Mononuclear cell (primary cell): Measurements from ENCODE around the gene ING1. TPM values are rescaled to one million over a fixed set of nuclear protein-coding genes. Genes with fewer than 3 reads are reported as not detected.

Experiments
- H3K27me3 ChIP-seq: 2 replicates; pipeline ENCODE4 v1.6.0; 2011; ENCODE audit warnings: low read length, control low read depth; ENCODE audit not compliant: insufficient read depth
- H3K4me1 ChIP-seq: 2 replicates; pipeline ENCODE4 v1.5.1; 2011; ENCODE audit warnings: mild to moderate bottlenecking, low read length, control low read depth; ENCODE audit not compliant: insufficient read depth
- H3K4me3 ChIP-seq: 2 replicates; pipeline ENCODE4 v1.5.1; 2011; ENCODE audit warnings: mild to moderate bottlenecking, low read length, moderate library complexity
- H3K9me3 ChIP-seq: 2 replicates; pipeline ENCODE4 v1.5.1; 2011; ENCODE audit warnings: low read depth, mild to moderate bottlenecking, control low read depth, low read length
- total RNA-seq: library from RNA; depleted of rRNA; stranded (reverse); fragments of >200 nt; gene quantifications from one replicate; pipeline ENCODE4 v1.2.3, GENCODE V29; 2012

Gene ING1
- total RNA-seq, 1 donor: 18.7 TPM

DNA sequence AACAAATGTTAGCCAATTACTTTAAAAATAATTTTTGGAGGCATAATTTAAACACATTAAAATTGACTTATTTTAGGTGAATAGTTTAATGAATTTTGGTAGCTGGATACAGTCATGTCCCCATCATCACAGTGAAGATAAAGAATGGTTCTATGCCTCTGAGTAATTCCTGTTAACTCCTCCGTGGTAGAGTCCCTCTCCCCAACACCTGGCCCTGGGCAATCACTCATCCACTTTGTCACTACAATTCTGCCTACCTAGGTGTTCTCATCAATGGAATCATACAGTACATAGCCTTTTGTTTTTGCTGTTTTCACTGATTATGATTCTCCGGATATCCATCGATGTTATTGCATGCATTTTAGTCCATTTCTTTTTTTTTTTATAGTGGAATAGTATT is 55.6 kb downstream of the ING1 start:
- Histone ChIP-seq H3K27me3 (peaks cover 3% of the 10 kb centered on the region), H3K9me3 (no peaks in the 10 kb centered on the region), H3K4me1 (no peaks in the 10 kb centered on the region)

DNA sequence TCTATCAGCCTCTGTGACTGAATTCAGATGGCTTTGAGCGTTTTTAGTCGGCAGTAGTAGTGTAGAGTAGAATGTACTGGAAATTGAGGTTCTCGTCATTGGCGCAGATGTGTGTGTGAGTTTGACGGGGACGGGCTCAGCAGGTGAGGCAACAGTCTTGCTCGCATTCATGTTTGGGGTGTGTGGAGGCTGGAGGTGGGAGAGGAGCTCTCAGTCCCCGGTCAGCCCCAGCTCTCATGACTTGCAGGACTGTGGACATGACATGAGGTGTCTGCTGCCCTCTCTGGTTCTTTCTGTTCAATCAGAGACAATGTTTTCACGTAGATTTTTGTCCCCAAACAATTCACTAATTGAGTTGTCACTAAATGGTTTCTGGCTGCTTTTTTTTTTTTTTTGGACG is 57.2 kb downstream of the ING1 start:
- Histone ChIP-seq H3K9me3 (no peaks in the 10 kb centered on the region), H3K4me3 (no peak overlapping the region)

More for the DNA sequence above, 55.6 kb downstream of the ING1 start:
- H3K4me3 ChIP-seq: no peak overlapping the region

DNA sequence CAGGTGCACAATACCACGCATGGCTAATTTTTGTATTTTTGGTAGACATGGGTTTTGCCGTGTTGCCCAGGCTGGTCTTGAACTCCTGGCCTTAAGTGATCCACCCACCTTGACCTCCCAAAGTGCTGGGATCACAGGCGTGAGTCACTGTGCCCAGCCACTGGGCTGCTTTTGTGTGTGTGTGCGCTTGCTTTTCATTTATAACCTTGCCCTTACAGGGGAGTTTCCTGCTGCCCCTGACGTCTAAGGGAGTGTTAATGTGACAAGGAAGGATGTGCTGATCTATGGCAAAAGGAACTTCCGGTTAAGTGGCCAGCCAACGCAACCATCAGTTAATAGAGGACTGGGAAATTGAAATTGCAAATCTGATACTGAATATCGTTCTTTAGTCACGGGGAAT is 57.7 kb downstream of the ING1 start:
- Histone ChIP-seq H3K27me3 (peaks cover 3% of the 10 kb centered on the region), H3K4me1 (no peaks in the 10 kb centered on the region), H3K9me3 (no peaks in the 10 kb centered on the region), H3K4me3 (no peak overlapping the region)

More for the DNA sequence above, 57.2 kb downstream of the ING1 start:
- no peaks in the 10 kb centered on the region for H3K4me1 ChIP-seq
- H3K27me3 ChIP-seq: peaks cover 3% of the 10 kb centered on the region

DNA sequence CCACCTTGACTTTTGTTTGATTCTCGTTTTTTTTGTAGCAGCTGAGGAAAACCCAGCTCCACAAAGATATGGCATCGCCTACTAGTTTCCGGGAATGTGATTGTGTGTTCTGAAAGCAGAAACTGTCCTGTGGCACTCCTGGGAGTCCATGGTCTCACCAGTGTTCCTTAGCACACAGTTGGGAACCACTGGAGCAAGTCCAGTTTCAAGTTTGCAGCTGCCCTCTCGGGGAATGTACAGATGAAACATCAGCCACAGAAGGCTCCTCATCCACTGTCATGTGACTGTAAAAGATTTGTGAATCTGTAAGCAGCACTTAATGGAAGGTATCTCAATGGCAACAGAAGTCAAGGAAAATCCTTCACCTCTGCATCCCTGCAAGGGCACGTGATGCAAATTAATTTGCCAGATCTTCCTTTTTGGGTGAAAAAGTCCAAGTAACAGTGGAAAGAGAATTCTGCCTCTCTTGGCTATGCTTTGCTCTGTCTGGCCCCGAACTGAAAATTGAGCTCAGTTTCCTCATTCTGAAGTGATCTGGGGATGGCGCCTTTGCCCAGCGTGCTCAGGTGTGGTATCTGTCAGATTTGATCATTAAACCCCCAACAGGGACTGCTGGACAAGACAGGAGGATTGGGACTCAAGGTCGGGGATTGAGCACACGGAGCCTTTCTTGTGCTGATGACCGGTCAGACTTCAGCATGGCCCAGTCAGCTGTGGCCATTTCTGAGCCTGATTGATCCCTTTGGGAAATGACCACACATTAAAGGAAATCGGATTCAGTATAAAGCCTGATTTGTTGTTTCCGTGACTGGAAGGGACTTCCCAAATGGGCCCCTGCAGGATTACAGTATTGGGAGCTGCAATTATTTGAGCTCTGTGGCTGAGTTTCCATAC is 58.8 kb downstream of the ING1 start:
- Histone ChIP-seq H3K4me3 (no peak overlapping the region), H3K4me1 (no peaks in the 10 kb centered on the region), H3K27me3 (peaks cover 3% of the 10 kb centered on the region), H3K9me3 (no peaks in the 10 kb centered on the region)

Other genes with a start within 250 kb of the ING1 start
- gene RAB20, start 152.0 kb upstream of the ING1 start, total RNA-seq: 50.6 TPM
- 9.8 TPM for gene NAXD, start 98.2 kb upstream of the ING1 start, total RNA-seq
- 44.4 TPM for gene CARS2, start 7.6 kb upstream of the ING1 start, total RNA-seq
- gene ANKRD10, start 201.4 kb downstream of the ING1 start, total RNA-seq: 104 TPM